Muscle layer of duodenum (tissue), 2 donors: ENCODE data around the gene NGRN.
"Not testable (repeated sequence)": the region's sequence is repeated elsewhere in the genome, so short reads cannot be mapped to it uniquely, and the experiment has no call there.

ENCODE experiments used
- H3K27ac ChIP-seq: one replicate; pipeline ENCODE4 v1.7.0; 2013; ENCODE audit warnings: mild to moderate bottlenecking, low read length
- H3K27me3 ChIP-seq: one replicate; pipeline ENCODE4 v1.7.0; 2013; ENCODE audit warnings: low read depth, mild to moderate bottlenecking, control low read depth, low read length
- H3K36me3 ChIP-seq, 2 donors: one replicate each; pipeline ENCODE4 v1.7.0; 2013; ENCODE audit warnings: low read length in 2 of 2, control low read depth in 1 of 2, mild to moderate bottlenecking in 1 of 2; ENCODE audit not compliant: insufficient read depth in 2 of 2, control insufficient read depth in 1 of 2
- H3K4me1 ChIP-seq, 2 donors: one replicate each; pipeline ENCODE4 v1.7.0; 2013; ENCODE audit warnings: low read length in 2 of 2, mild to moderate bottlenecking in 2 of 2, control low read depth in 1 of 2, moderate library complexity in 1 of 2; ENCODE audit not compliant: insufficient read depth in 2 of 2, control insufficient read depth in 1 of 2
- H3K4me3 ChIP-seq, 2 donors: one replicate each; pipeline ENCODE4 v1.7.0; 2013; ENCODE audit warnings: low read length in 2 of 2, low read depth in 1 of 2, mild to moderate bottlenecking in 1 of 2
- H3K9me3 ChIP-seq, 2 donors: one replicate each; pipeline ENCODE4 v1.7.0; 2013; ENCODE audit warnings: low read length in 2 of 2, control low read depth in 1 of 2, mild to moderate bottlenecking in 1 of 2; ENCODE audit not compliant: control insufficient read depth in 1 of 2
- donor health status: healthy.

The NGRN gene

DNA sequence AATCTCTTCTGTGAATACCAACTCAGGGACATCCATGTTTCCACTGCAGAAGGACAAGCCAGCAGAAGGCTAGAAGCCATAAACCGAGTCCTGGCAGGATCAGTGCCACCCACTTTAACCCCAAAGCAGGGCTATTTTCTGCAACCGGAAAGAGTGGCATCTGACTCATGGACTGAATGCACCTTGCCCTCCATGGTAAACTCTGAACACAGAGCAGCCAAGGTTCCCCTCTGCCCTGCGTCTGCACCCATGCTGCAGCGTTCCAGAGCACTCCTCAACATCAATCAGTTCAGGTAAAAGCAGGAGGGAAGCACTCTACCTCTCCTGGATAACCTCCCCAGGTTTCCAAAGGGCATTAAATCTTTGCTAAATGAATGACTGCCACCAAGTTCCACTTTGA lies 801 bp upstream of the NGRN start:
- Histone ChIP-seq H3K27me3 (no peaks in the 10 kb centered on the region), H3K36me3 (peaks cover 0 to 2% of the 10 kb centered on the region in 2 donors), H3K4me3 (peak overlapping the region; percentile 88 to 99), H3K9me3 (no peaks in the 10 kb centered on the region), H3K4me1 (peaks cover 8 to 33% of the 10 kb centered on the region in 2 donors), H3K27ac (peak overlapping the region; percentile 98)

DNA sequence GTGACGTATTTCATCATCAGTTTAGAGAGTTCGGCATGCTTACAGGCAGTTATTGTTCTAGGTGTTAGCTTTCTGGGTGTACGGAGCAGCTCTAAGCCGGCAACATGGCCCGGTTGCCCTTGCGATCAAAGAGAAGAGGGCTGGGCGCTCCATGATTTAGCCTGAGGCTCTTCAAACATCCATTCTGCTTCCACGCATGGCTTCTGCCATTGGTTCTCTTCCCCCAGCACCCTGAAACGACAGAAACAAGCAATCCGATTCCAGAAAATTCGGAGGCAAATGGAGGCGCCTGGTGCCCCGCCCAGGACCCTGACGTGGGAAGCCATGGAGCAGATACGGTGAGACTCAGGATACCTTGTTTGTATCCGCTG lies 574 bp downstream of the NGRN start:
- H3K36me3 ChIP-seq = peaks cover 8 to 15% of the 10 kb centered on the region in 2 donors
- peak overlapping the region; percentile 88 to 99 for H3K4me3 ChIP-seq
- H3K4me1 ChIP-seq = peaks cover 8 to 41% of the 10 kb centered on the region in 2 donors
- H3K9me3 ChIP-seq = no peaks in the 10 kb centered on the region
- peak overlapping the region; percentile 98 for H3K27ac ChIP-seq
- no peaks in the 10 kb centered on the region for H3K27me3 ChIP-seq

DNA sequence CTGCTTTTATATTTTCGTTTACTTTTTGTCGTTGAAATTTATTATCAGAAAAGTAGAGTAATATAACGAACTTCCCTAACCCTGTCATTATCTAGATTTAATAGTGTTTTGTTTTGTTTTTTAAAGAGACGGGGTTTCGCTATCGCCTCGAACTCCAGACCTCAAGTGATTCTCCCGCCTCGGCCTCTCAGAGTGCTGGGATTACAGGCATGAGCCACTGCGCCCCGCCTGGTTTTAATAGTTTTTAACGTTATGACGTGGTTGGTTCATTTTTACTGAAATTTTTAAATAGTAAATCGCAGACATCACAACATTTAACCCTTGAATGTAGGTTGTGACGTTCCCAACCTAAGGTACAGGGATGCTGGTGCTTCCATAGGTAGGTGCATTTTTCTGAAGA lies 1.0 kb downstream of the NGRN start:
- H3K9me3 ChIP-seq = no peaks in the 10 kb centered on the region
- H3K36me3 ChIP-seq = peaks cover 13 to 19% of the 10 kb centered on the region in 2 donors
- H3K27ac ChIP-seq = peak overlapping the region; percentile 98
- peak overlapping the region; percentile 88 to 99 for H3K4me3 ChIP-seq
- peaks cover 8 to 43% of the 10 kb centered on the region in 2 donors for H3K4me1 ChIP-seq
- no peaks in the 10 kb centered on the region for H3K27me3 ChIP-seq

DNA sequence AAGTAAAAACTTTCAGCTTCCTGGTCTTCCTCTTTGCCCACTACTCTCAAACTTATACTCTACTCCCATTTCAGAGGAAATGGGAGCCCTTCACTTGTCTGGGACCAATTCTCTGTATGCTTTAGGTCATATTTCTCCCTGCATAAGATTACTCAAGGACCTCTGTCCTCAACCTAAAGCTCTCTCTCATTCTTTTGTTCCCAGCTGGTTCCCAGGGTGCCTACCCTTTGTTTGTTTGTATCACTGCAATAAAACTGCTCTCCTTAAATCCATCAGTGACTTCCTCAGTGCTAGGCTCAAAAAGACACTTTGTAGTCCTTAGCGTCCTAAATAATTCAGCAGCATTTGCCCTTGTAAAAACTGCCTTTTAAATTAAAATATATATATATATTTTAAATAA lies 2.9 kb downstream of the NGRN start:
- Histone ChIP-seq H3K27ac (no peak overlapping the region), H3K9me3 (no peaks in the 10 kb centered on the region), H3K36me3 (peaks cover 26 to 37% of the 10 kb centered on the region in 2 donors), H3K27me3 (no peaks in the 10 kb centered on the region), H3K4me3 (peak overlapping the region; percentile 12 to 88), H3K4me1 (peaks cover 8 to 47% of the 10 kb centered on the region in 2 donors)

DNA sequence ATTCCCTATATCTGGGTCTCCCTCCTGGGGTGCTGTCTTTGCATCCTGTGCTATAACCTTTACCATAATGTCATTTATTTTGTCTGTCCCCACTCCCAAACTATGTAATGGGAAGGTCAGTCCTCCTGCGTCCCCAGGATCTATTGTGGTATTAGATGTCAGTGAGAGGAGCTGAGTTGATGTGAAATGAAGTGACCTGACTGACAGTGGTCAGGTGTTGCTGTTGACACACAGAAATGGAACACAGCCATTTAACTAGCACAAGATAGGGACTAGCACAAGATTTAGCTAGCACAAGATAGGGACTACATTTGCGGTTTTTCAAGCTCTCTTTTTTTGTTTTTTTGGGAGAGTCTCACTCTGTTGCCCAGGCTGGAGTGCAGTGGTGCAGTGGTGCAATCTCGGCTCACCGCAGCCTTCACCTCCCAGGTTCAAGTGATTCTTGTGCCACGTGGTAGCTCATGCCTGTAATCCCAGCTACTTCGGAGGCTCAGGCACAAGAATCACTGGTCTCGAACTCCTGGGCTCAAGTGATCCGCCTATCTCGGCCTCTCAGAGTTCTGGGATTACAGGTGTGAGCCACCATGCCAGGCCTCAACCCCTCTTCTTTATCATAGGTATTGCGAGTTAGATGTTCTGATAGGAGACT lies 5.2 kb downstream of the NGRN start:
- Histone ChIP-seq H3K4me3 (no peak overlapping the region), H3K36me3 (peaks cover 30 to 37% of the 10 kb centered on the region in 2 donors)

DNA sequence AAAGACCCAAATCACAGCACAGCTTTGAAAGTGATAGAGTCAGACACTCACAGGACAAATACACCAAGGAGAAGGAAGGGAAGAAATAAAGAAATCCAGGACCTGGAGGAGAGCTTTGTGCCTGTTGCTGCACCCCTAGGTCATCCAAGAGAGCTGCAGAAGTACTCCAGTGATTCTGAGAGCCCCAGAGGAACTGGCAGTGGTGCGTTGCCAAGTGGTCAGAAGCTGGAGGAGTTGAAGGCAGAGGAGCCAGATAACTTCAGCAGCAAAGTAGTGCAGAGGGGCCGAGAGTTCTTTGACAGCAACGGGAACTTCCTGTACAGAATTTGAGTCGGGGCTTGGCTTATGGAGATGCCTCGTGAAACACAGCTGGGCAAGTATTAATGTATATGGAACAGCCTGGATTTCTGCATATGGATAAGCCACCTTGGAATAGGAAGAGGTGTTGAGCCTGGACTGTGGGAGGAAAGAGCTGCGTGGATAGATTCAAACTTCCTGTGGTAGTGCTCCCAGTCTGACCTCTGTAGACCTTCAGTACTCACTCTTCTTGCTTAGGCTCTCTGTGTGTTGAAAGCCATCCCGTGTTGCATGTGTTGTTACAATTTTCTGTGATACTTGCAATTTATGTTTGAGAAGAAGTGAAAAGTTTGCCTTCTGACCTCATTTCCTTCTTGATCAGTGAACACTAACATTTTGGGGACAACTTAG lies 6.1 kb downstream of the NGRN start:
- Histone ChIP-seq H3K27me3 (no peaks in the 10 kb centered on the region), H3K9me3 (no peaks in the 10 kb centered on the region), H3K36me3 (peaks cover 31 to 37% of the 10 kb centered on the region in 2 donors), H3K4me3 (no peak overlapping the region), H3K4me1 (peaks cover 8 to 37% of the 10 kb centered on the region in 2 donors), H3K27ac (no peak overlapping the region)

More for the DNA sequence above, 5.2 kb downstream of the NGRN start:
- H3K4me1 ChIP-seq = peaks cover 8 to 41% of the 10 kb centered on the region in 2 donors
- no peaks in the 10 kb centered on the region for H3K9me3 ChIP-seq
- no peak overlapping the region for H3K27ac ChIP-seq
- H3K27me3 ChIP-seq = no peaks in the 10 kb centered on the region

DNA sequence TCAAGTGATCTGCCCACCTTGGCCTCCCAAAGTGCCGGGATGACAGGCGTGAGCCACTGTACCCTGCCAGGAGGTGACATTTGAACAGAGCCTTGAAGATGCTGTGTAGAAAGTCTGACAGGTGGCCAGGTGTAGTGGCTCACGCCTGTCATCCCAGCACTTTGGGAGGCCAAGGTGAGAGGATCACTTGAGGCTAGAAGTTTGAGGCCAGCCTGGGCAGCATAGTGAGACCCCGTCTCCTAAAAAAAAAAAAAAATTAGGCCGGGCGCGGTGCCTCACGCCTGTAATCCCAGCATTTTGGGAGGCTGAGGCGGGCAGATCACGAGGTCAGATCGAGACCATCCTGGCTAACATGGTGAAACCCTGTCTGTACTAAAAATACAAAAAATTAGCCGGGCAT lies 13.0 kb downstream of the NGRN start:
- not testable (repeated sequence) for H3K27me3 ChIP-seq, H3K27ac ChIP-seq, H3K36me3 ChIP-seq, H3K9me3 ChIP-seq, H3K4me1 ChIP-seq, H3K4me3 ChIP-seq

DNA sequence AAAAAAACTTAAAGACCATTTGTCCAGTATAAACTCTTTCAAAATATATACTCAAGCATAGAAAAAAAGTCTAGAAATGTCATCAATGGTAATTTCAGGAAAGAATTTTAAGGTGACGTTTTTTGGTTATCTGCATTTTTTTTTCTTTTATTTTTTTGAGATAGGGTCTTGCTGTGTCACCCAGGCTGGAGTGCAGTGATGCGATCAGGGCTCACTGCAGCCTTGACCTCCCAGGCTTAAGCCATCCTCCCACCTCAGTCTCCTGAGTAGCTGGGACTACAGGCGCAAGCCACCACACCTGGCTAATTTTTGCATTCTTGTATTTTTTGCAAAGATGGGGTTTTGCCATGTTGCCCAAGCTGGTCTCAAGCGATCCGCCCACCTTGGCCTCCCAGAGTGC lies 15.3 kb downstream of the NGRN start:
- H3K9me3 ChIP-seq, H3K27ac ChIP-seq, H3K36me3 ChIP-seq, H3K4me3 ChIP-seq, H3K4me1 ChIP-seq, H3K27me3 ChIP-seq: not testable (repeated sequence)

DNA sequence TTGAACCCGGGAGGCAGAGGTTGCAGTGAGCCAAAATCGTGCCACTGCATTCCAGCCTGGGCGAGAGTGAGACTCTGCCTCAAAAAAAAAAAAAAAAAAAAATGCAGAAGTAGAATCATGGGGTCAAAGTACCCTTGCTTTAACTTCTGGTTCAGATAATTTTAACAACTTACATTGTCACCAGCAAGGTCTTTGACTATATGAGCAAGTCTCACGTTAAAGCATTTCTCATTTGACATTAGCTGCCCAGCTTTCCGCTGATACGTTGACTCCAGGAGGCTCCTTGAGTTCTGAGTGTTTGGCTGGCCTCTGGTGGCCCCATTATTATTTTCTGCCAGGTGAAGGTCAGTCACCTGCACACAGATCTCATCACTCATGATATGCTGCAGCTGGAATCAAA lies 16.2 kb downstream of the NGRN start:
- not testable (repeated sequence) for H3K4me1 ChIP-seq, H3K36me3 ChIP-seq, H3K9me3 ChIP-seq, H3K27ac ChIP-seq, H3K4me3 ChIP-seq, H3K27me3 ChIP-seq

DNA sequence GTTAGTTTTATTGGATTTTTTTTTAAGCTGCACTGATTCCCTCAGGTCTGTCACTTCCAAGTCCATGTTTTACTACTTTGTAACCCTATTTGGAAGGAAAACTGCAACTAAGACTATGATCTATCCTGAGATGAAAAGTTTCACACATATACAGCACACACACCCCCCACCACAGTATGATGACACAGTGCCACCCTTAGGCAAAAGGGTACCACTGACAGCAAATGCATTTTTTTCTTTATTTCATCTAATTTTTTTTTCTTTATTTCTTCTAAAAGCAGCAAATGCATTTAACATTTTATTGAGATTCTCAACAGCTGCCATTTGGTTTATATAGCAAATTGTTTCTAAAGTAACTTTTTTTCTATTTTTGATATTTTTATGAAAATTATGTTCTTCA lies 21.2 kb downstream of the NGRN start:
- no peak overlapping the region for H3K4me3 ChIP-seq
- no peaks in the 10 kb centered on the region for H3K36me3 ChIP-seq
- no peaks in the 10 kb centered on the region for H3K9me3 ChIP-seq
- H3K27me3 ChIP-seq = no peaks in the 10 kb centered on the region
- no peak overlapping the region for H3K27ac ChIP-seq
- H3K4me1 ChIP-seq = peaks cover 0 to 4% of the 10 kb centered on the region in 2 donors

DNA sequence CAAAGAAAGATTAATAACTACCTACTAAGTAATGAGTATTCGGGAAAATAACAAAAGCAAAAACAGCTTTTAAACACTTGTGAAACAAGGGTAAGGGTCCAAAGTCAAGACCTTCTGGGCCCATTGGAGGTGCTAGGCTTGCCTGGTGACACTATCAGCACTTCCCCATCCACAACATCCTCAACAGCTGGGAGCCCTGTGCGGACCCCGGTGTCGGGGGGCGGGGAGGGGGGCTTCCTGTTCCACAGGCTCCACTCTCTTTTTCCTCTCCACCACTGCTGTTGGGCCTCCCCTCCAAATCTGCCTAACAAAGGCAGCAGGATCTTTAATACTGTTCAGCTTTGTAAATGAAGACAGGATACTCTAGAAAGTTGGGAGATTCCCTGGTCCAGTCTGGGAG lies 21.6 kb downstream of the NGRN start:
- H3K9me3 ChIP-seq = no peaks in the 10 kb centered on the region

DNA sequence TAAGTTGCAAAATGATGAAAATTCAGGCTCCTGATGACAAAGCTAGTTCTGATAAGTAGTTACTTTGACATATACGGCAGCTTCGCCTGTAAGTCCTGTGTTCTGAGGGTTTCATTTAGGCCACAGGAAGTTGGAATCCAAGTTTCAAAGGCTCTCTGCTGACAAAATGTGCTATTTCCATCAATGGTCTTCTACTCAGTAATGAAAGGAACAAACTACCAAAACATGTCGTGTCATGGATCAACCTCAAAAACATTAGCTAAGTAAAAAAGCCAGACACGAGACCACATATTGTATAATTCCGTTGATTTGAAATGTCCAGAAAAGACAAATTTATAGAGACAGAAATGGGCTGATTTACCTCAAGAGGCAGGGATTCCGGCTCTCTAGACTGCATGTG lies 22.5 kb downstream of the NGRN start:
- Histone ChIP-seq H3K27me3 (no peaks in the 10 kb centered on the region), H3K9me3 (no peaks in the 10 kb centered on the region), H3K27ac (no peak overlapping the region), H3K36me3 (no peaks in the 10 kb centered on the region), H3K4me3 (no peak overlapping the region), H3K4me1 (peaks cover 0 to 4% of the 10 kb centered on the region in 2 donors)

More for the DNA sequence above, 21.6 kb downstream of the NGRN start:
- no peak overlapping the region for H3K4me3 ChIP-seq
- no peaks in the 10 kb centered on the region for H3K27me3 ChIP-seq
- H3K27ac ChIP-seq = no peak overlapping the region
- no peaks in the 10 kb centered on the region for H3K36me3 ChIP-seq
- peaks cover 0 to 4% of the 10 kb centered on the region in 2 donors for H3K4me1 ChIP-seq
